Smooth muscle cell (in vitro differentiated cells): ENCODE measurements around the gene WFS1. TPM values are rescaled to one million over a fixed set of nuclear protein-coding genes. Genes with fewer than 3 reads are reported as not detected.

ENCODE experiments used
- DNase-seq: peaks from one replicate; lab custom pipeline; 2025; ENCODE audit not compliant: unreplicated experiment; lab: John Stamatoyannopoulos, UW
- H2AFZ ChIP-seq: fragments of 200-600 bp; sonication (generic); 2 replicates; pipeline ENCODE4 v1.6.0; 2016; ENCODE audit warnings: antibody characterized with exemption, low read depth, mild to moderate bottlenecking
- H3F3A ChIP-seq: fragments of 200-600 bp; sonication (generic); 2 replicates; pipeline ENCODE4 v1.6.0; 2017; ENCODE audit warnings: antibody characterized with exemption, low read depth
- H3K27ac ChIP-seq: fragments of 200-600 bp; sonication (generic); 2 replicates; pipeline ENCODE4 v1.5.1; 2016; ENCODE audit warnings: low read depth, mild to moderate bottlenecking
- H3K27me3 ChIP-seq: fragments of 200-600 bp; sonication (generic); 2 replicates; pipeline ENCODE4 v1.6.1; 2016; ENCODE audit warnings: low read depth, mild to moderate bottlenecking
- H3K36me3 ChIP-seq: fragments of 200-600 bp; sonication (generic); 2 replicates; pipeline ENCODE4 v1.5.1; 2016; ENCODE audit warnings: low read depth
- H3K4me1 ChIP-seq: fragments of 200-600 bp; sonication (generic); 2 replicates; pipeline ENCODE4 v1.5.1; 2016; ENCODE audit warnings: low read depth
- H3K4me2 ChIP-seq: fragments of 200-600 bp; sonication (generic); 2 replicates; pipeline ENCODE4 v1.6.0; 2016; ENCODE audit warnings: mild to moderate bottlenecking
- H3K4me3 ChIP-seq: fragments of 200-600 bp; sonication (generic); 2 replicates; pipeline ENCODE4 v1.5.1; 2016; ENCODE audit warnings: mild to moderate bottlenecking
- H3K79me2 ChIP-seq: fragments of 200-600 bp; sonication (generic); 2 replicates; pipeline ENCODE4 v1.6.0; 2016; ENCODE audit warnings: low read depth, mild to moderate bottlenecking
- H3K9ac ChIP-seq: fragments of 200-600 bp; sonication (generic); 2 replicates; pipeline ENCODE4 v1.6.0; 2016; ENCODE audit warnings: low read depth
- H3K9me3 ChIP-seq: fragments of 200-600 bp; sonication (generic); replicated peaks from 2 replicates; pipeline ENCODE4 v1.5.1; 2016; ENCODE audit warnings: low read depth
- H4K20me1 ChIP-seq: fragments of 200-600 bp; sonication (generic); 2 replicates; pipeline ENCODE4 v1.6.0; 2016; ENCODE audit warnings: low read depth
- CTCF ChIP-seq: fragments of 200-600 bp; sonication (generic); IDR thresholded peaks from 2 replicates; pipeline ENCODE4 v1.5.1; 2017; ENCODE audit warnings: borderline replicate concordance, mild to moderate bottlenecking, antibody characterized with exemption; ENCODE audit not compliant: insufficient read depth, poor library complexity, severe bottlenecking
- WGBS: methylation state at CpG from one replicate; pipeline ENCODE4 v1.1.7; 2016; ENCODE audit warnings: low lambda C conversion rate; 5-methylcytosine and 5-hydroxymethylcytosine counted together
- polyA plus RNA-seq: library from polyadenylated mRNA; unstranded; fragments of >200 nt; fragmentation: Nextera tagmentation; extraction: Ambion mirVana; gene quantifications from 2 replicates; pipeline ENCODE4 v1.2.1, GENCODE V29; 2016
- total RNA-seq: library from RNA; depleted of rRNA; stranded (reverse); fragments of >200 nt; gene quantifications from 2 replicates; pipeline ENCODE4 v1.2.3, GENCODE V29; 2014

Gene WFS1
- total and polyA plus RNA-seq, 2 experiments from 2014 or later: 28.6 to 30.2 TPM

GRCh38 chr4:6321361-6321760 lies 51.7 kb downstream of the WFS1 start:
- TF ChIP-seq CTCF: no peak
- Histone ChIP-seq H3K9me3 (no peaks in the 10 kb centered on the region), H3K9ac (no peak overlapping the region), H3K27me3 (no peaks in the 10 kb centered on the region), H3K36me3 (no peaks in the 10 kb centered on the region), H3K27ac (no peak overlapping the region), H3K79me2 (no peaks in the 10 kb centered on the region), H2AFZ (no peak overlapping the region), H3K4me2 (no peak overlapping the region), H3K4me3 (no peak overlapping the region), H3K4me1 (no peaks in the 10 kb centered on the region), H4K20me1 (no peaks in the 10 kb centered on the region), H3F3A (no peaks in the 10 kb centered on the region)
- WGBS: 92% methylated on average over 2 of the region's 2 CpGs
- no peak for DNase-seq

- Histone ChIP-seq H4K20me1 (no peaks in the 10 kb centered on the region), H3K4me3 (no peak overlapping the region), H3K27me3 (no peaks in the 10 kb centered on the region), H3K27ac (no peak overlapping the region), H3K79me2 (no peaks in the 10 kb centered on the region), H2AFZ (no peak overlapping the region), H3K36me3 (no peaks in the 10 kb centered on the region), H3F3A (no peaks in the 10 kb centered on the region), H3K9ac (no peak overlapping the region), H3K9me3 (no peaks in the 10 kb centered on the region), H3K4me2 (no peak overlapping the region), H3K4me1 (no peaks in the 10 kb centered on the region)
- no peak for TF ChIP-seq CTCF
- 91% methylated on average over 21 of the region's 23 CpGs for WGBS
- DNase-seq: no peak
Observed at GRCh38 chr4:6322067-6322760, 52.6 kb downstream of the WFS1 start.

GRCh38 chr4:6322761-6323566 lies 53.3 kb downstream of the WFS1 start:
- H3K4me2 ChIP-seq: no peak overlapping the region
- no peak overlapping the region for H2AFZ ChIP-seq
- no peak for DNase-seq
- WGBS: 89% methylated on average over 33 of the region's 33 CpGs
- H3K9ac ChIP-seq: no peak overlapping the region
- H3K9me3 ChIP-seq: no peaks in the 10 kb centered on the region
- no peaks in the 10 kb centered on the region for H3K79me2 ChIP-seq
- no peaks in the 10 kb centered on the region for H3K4me1 ChIP-seq
- H3K36me3 ChIP-seq: no peaks in the 10 kb centered on the region
- no peaks in the 10 kb centered on the region for H3K27me3 ChIP-seq
- no peak for TF ChIP-seq CTCF
- H3K4me3 ChIP-seq: no peak overlapping the region
- no peak overlapping the region for H3K27ac ChIP-seq
- no peaks in the 10 kb centered on the region for H3F3A ChIP-seq
- H4K20me1 ChIP-seq: no peaks in the 10 kb centered on the region
